Activated CD4-positive, alpha-beta T cell treated with anti-CD3 and anti-CD28 coated beads for 36 hours (primary cell): Measurements from ENCODE around the gene VANGL2. TPM values are rescaled to one million over a fixed set of nuclear protein-coding genes. Genes with fewer than 3 reads are reported as not detected.
A peak's percentile ranks its signal among the peaks of the same experiment; 100 is the strongest.

Experiments used
- ATAC-seq: fragments of 200-7000 bp; cut with Tn5 transposase; one replicate; pipeline ENCODE4 v1.10.0; 2021; ENCODE audit warnings: mild to moderate bottlenecking, moderate library complexity
- CTCF ChIA-PET: fragments of 350-600 bp; sonication (Branson Sonifier 250); formaldehyde crosslinking; loops from one replicate; lab custom pipeline; 2021; ENCODE audit warnings: antibody characterized with exemption; lab: Charles Lee
- POLR2A ChIA-PET: fragments of 350-600 bp; sonication (Branson Sonifier 250); formaldehyde crosslinking; loops from one replicate; lab custom pipeline; 2021; ENCODE audit warnings: antibody characterized with exemption, inconsistent platforms; lab: Charles Lee
- DNase-seq: peaks from one replicate; pipeline ENCODE4 v3.0.0-alpha.2; 2020
- H3K27ac Mint-ChIP-seq: one replicate; pipeline ENCODE4 v1.8.0; 2021; ENCODE audit warnings: mixed read lengths
- H3K27me3 Mint-ChIP-seq: one replicate; pipeline ENCODE4 v1.8.0; 2021; ENCODE audit warnings: mixed read lengths
- H3K36me3 Mint-ChIP-seq: one replicate; pipeline ENCODE4 v1.8.0; 2021; ENCODE audit warnings: low read depth, mixed read lengths
- H3K4me1 Mint-ChIP-seq: one replicate; pipeline ENCODE4 v1.8.0; 2021; ENCODE audit warnings: mixed read lengths
- H3K4me3 Mint-ChIP-seq: one replicate; pipeline ENCODE4 v1.8.0; 2021; ENCODE audit warnings: mild to moderate bottlenecking, moderate library complexity, mixed read lengths
- H3K9me3 Mint-ChIP-seq: one replicate; pipeline ENCODE4 v1.8.0; 2021; ENCODE audit warnings: low read depth, mixed read lengths
- intact Hi-C, 2 experiments: fragments of 100-400 bp; cut with DNase I in 1 of 2; cut with micrococcal nuclease in 1 of 2; formaldehyde crosslinking; loops; one replicate each; pipeline versions ENCODE4 v1.14.2 to v1.15.1; 2022 to 2024; cut with DNase I, micrococcal nuclease
- total RNA-seq, 2 experiments: library from RNA; stranded (reverse); gene quantifications; one replicate each; pipeline ENCODE4 v1.2.3, GENCODE V29; 2021

VANGL2 gene
- total RNA-seq, 2 experiments from 2014 or later: 0.09 to 0.12 TPM

DNA sequence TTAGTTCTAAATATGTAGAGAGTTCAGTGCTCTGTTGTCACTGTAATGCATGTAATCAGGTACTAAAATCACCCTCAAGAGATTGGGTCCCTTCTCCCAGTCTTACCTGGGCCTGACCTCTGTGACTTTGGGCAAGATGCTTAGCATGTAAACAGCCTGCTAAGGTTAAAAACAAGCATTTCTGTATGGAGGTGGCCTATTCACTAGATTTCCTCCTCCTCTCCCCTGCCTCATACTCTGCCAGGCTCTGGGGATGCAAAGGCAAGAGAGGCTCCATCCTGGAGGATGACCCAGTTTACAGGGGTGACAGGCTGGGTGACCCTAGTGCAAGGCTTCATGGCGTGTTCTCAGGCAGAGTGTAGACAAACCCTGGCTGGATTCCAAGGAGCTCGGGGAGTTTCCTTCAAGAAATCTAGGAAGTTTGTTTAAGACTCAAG lies 28.8 kb downstream of the VANGL2 start:
- peaks cover 64% of the 10 kb centered on the region for H3K4me1 Mint-ChIP-seq
- peak overlapping the region; percentile 32 for H3K4me3 Mint-ChIP-seq
- intact Hi-C loops: loop anchor here (1.0 to 5.0 kb wide), 7 partner anchors 25 to 113 kb away; no protein-coding TSS in a partner anchor
- H3K27ac Mint-ChIP-seq: peak overlapping the region; percentile 94
- ATAC-seq (peak; percentile 32), DNase-seq (no peak)
- H3K9me3 Mint-ChIP-seq: peaks cover 4% of the 10 kb centered on the region
- H3K27me3 Mint-ChIP-seq: no peaks in the 10 kb centered on the region
- peaks cover 11% of the 10 kb centered on the region for H3K36me3 Mint-ChIP-seq
- CTCF ChIA-PET: interaction anchor here (0.6 to 3.0 kb wide), 12 partner anchors 10 to 245 kb away, joined by 3 to 18 read pairs (median 5); no protein-coding TSS in a partner anchor
- POLR2A ChIA-PET: interaction anchor here (0.6 kb wide), 1 partner anchor 22 kb away, joined by 3 read pairs; no protein-coding TSS in a partner anchor

DNA sequence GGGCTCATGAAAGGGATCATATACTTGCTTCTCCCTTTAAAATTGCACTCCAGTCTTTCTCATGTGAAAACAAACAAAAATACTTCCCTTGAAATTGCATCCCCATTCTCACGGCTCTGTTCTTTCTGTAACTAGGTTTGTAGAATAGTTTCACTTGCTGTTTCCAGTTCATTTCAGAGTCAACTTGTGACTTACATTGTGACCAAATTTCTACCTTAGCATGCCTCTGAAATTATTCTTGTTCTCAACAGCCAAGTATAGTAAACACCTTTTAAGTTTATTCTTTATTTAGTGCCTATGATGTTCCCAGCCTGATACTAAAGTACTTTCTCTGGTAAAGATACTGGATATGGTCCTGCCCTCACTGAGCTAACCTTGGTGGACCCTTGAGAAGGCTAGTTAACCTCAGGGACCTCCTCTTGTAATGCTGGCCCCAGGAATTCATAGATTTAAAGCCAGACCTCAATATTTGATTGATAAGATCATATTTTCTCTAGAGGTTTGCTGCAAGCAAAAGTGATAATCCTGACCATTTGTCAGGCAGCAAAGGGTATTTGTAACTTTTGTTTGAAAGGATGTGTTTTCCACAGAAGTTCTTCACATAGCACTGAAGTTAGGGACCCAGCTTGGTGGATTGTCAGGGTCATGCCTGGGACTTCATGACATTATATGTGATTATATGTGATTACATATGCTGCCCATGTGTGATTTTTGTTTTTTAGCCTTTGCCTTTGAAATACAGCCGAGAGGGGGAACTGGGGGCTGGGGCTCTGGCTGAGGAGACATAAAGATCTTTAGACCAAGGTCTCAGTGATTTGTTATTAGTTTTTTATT lies 29.6 kb downstream of the VANGL2 start:
- DNase-seq (no peak), ATAC-seq (peak; percentile 73)
- CTCF ChIA-PET: interaction anchor here (0.6 to 3.0 kb wide), 6 partner anchors 16 to 181 kb away, joined by 3 to 18 read pairs (median 4); no protein-coding TSS in a partner anchor
- POLR2A ChIA-PET: interaction anchor here (0.6 kb wide), 1 partner anchor 21 kb away, joined by 3 read pairs; no protein-coding TSS in a partner anchor
- Mint-ChIP-seq H3K36me3 (peaks cover 19% of the 10 kb centered on the region), H3K9me3 (peaks cover 12% of the 10 kb centered on the region), H3K4me3 (peak overlapping the region; percentile 32), H3K27ac (peak overlapping the region; percentile 94), H3K4me1 (peaks cover 66% of the 10 kb centered on the region), H3K27me3 (no peaks in the 10 kb centered on the region)
- intact Hi-C loops: loop anchor here (1.0 to 5.0 kb wide), 7 partner anchors 24 to 112 kb away; no protein-coding TSS in a partner anchor

DNA sequence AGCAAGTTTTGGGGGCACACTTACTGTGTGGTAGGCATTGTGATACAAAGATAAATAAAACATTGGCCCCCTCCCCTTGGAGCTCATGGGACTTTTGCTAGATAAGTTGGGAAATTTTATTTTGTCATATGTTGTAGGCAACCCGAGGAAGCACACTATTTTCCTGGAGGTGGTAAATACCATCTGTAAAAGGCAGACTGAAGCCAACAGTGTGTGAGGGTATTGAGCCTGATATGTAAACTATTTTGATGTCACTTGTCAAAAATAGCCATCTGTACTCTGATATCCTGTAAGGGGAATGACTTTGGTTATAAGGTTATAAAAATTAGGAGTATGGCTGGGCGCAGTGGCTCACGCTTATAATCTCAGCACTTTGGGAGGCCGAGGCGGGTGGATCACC lies 30.6 kb downstream of the VANGL2 start:
- H3K27me3 Mint-ChIP-seq: no peaks in the 10 kb centered on the region

DNA sequence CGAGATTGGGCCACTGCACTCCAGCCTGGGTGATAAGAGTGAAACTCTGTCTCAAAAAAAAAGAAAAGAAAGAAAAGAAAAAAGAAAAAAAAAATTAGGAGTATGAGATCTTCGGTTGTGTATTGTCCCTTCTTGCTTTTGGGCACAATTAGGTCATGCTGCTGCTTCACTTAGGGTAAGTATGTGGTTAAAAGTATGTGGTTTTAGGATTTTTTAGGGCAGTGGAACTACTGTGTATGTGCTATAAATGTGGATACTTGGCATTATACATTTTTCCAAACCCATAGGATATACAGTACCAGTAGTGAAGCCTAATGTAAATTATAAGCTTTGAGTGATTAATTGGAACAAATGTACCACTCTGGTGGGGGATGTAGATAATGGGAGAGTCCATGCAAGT lies 31.2 kb downstream of the VANGL2 start:
- ATAC-seq: no peak
- Mint-ChIP-seq H3K36me3 (peaks cover 22% of the 10 kb centered on the region), H3K27ac (peak overlapping the region; percentile 94), H3K4me3 (no peak overlapping the region), H3K27me3 (no peaks in the 10 kb centered on the region), H3K9me3 (peaks cover 18% of the 10 kb centered on the region), H3K4me1 (peaks cover 69% of the 10 kb centered on the region)
- intact Hi-C loops: no loop called here
- ChIA-PET CTCF (interaction anchor here (1.8 kb wide), 1 partner anchor 175 kb away, joined by 7 read pairs; no protein-coding TSS in a partner anchor), POLR2A (no interaction called here)
- no peak for DNase-seq

More for the DNA sequence above, 30.6 kb downstream of the VANGL2 start:
- CTCF ChIA-PET: interaction anchor here (1.8 kb wide), 1 partner anchor 175 kb away, joined by 7 read pairs; no protein-coding TSS in a partner anchor
- intact Hi-C loops: no loop called here
- Mint-ChIP-seq H3K4me3 (no peak overlapping the region), H3K9me3 (peaks cover 18% of the 10 kb centered on the region), H3K27ac (peak overlapping the region; percentile 94), H3K36me3 (peaks cover 22% of the 10 kb centered on the region), H3K4me1 (peaks cover 66% of the 10 kb centered on the region)
- POLR2A ChIA-PET: no interaction called here
- ATAC-seq: no peak
- DNase-seq: no peak

DNA sequence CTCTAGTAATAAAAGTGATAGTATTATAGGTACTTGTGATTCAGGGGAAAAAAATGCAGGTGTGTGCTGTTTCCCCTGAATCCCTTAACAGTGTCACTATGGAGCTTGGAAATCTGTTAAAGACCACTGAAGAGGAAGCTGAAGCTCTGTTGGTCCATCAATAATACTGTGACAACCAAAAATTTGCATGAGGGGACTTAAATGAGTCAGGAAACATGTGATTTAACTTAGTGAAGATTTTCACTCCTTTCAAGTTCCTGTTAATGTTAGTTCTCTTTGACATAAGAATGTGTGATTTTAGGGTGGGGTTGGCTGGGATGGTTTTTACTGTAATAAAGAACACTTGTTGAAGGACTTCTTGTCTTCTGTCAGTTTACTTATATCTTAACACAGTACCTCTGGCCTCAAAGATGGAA lies 32.0 kb downstream of the VANGL2 start:
- POLR2A ChIA-PET: no interaction called here
- ATAC-seq (peak; percentile 41), DNase-seq (no peak)
- no peak overlapping the region for H3K4me3 Mint-ChIP-seq
- intact Hi-C loops: loop anchor here in 1 of 2 experiments (1.0 kb wide), 1 partner anchor 19 kb away; no protein-coding TSS in a partner anchor
- H3K4me1 Mint-ChIP-seq: peaks cover 73% of the 10 kb centered on the region
- peaks cover 22% of the 10 kb centered on the region for H3K36me3 Mint-ChIP-seq
- H3K27me3 Mint-ChIP-seq: no peaks in the 10 kb centered on the region
- CTCF ChIA-PET: interaction anchor here (0.8 to 1.2 kb wide), 3 partner anchors 14 to 174 kb away, joined by 4 to 5 read pairs (median 4); no protein-coding TSS in a partner anchor
- H3K27ac Mint-ChIP-seq: peak overlapping the region; percentile 94
- H3K9me3 Mint-ChIP-seq: peaks cover 18% of the 10 kb centered on the region

DNA sequence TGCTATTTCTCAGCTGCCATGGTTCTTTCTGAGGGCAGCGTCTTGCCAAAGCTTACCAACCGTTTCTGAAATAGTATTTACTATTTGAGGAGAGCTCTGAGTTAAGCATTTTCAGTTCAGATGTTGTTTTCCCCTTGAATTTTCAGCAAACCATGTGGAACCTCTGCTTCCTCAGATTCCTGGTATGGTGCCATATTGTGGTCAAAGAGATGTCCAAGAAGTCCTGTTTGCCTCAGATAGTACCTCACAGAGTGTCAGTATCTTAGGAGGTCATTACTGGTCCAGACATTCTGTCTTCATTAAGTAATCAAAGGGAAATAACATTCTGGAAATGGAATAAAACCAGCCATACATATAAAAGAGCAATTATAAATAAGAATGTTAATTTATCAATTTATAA lies 36.6 kb downstream of the VANGL2 start:
- CTCF ChIA-PET: interaction anchor here (1.7 kb wide), 1 partner anchor 170 kb away, joined by 6 read pairs; no protein-coding TSS in a partner anchor
- Mint-ChIP-seq H3K4me1 (peaks cover 48% of the 10 kb centered on the region), H3K4me3 (no peak overlapping the region)

DNA sequence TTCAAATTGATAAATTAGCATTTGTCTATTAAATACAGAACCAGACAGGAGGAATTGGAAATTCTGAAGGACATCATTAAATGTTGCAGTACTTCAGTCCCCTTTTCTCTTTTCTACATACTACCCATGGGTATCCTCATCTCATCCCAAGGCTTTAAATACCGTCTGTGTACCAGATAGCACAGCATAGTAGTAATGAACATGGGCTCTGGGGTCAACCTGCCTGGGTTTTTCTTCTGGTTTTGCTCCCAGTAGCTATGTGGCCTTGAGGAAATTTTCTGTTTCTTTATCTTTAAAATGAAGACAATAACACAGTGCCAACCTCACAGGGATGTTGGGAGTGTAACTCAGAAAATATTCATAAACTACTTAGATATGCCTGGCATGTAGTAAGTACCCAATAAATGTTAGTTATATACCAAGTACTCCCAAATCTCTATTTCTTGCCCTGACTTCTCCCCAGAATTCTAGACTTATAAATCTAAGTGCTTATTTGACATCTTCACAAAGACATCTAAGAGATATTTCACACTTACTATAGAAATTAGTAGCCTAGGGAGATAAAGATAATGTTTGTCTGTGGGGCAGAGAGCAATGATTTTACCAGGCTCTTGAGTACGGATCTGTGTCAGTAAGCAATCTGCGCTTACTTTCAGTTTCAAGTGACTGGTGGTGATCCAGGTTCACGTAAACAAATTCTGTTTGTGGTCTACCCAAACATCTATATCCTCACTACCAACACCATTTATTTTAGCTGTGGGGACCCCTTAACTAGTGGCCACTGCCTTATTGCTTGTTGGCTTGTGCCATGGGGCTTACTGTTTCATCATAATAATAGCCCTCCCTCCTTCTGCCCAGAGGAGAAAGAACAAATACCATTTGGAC lies 37.3 kb downstream of the VANGL2 start:
- intact Hi-C loops: loop anchor here in 1 of 2 experiments (2.0 kb wide), 1 partner anchor 17 kb away; no protein-coding TSS in a partner anchor
- POLR2A ChIA-PET: no interaction called here
- CTCF ChIA-PET: interaction anchor here (0.6 to 1.7 kb wide), 3 partner anchors 14 to 268 kb away, joined by 3 to 6 read pairs (median 3); no protein-coding TSS in a partner anchor
- ATAC-seq (peak; percentile 96), DNase-seq (no peak)
- peaks cover 18% of the 10 kb centered on the region for H3K9me3 Mint-ChIP-seq
- H3K36me3 Mint-ChIP-seq: peaks cover 26% of the 10 kb centered on the region
- peak overlapping the region; percentile 96 for H3K27ac Mint-ChIP-seq
- peak overlapping the region; percentile 63 for H3K4me3 Mint-ChIP-seq
- no peaks in the 10 kb centered on the region for H3K27me3 Mint-ChIP-seq
- H3K4me1 Mint-ChIP-seq: peaks cover 40% of the 10 kb centered on the region

More for the DNA sequence above, 36.6 kb downstream of the VANGL2 start:
- Mint-ChIP-seq H3K9me3 (peaks cover 18% of the 10 kb centered on the region), H3K27me3 (no peaks in the 10 kb centered on the region), H3K27ac (peak overlapping the region; percentile 69), H3K36me3 (peaks cover 26% of the 10 kb centered on the region)
- POLR2A ChIA-PET: no interaction called here
- intact Hi-C loops: no loop called here
- no peak for DNase-seq
- ATAC-seq: no peak

DNA sequence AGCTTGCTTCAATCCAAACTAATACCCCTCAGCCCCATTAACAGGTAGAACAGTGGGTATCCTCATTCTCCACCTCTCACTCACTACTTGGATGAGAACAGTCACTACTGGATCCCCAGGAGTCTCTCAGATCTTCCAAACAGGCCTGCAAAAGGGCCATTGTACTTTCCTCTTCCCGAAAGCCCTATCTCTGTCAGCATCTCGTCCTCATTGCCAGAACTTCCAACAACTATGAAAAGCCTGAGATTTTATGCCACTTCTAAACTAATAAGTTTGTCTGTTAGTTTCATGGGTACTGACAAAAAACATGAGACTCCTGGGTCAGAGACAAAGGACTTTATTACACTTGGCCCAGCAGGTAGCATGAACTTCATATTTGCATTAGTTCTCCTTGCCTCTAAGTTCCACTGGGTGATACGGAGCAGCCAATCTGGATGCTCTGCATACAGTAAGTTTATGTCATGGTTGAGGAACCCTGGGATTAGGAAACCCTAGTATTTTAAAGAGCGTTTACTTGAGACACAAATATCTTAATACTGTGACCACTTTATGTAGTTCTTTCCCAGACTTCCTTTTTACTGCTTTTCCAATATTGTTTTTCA lies 38.1 kb downstream of the VANGL2 start:
- CTCF ChIA-PET: interaction anchor here (1.2 kb wide), 1 partner anchor 13 kb away, joined by 3 read pairs; no protein-coding TSS in a partner anchor

DNA sequence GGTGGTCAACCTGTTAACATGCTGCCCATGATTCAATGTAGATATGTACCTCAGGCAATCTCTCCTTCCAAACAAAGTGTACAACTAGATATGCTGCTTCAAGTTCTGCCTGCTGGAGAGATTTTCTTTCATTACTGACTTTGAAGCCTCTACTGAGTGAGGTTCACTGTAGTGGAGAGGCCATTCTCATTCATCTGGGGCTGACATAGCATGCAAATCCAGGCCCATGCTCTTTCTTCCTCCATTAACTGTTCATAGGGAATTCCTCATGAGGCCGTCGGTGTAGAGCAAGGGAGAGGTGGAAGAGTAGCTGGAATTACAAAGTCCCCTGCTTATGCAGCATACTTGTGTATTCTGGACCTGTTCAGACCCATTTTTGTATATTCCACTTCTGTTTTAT lies 38.6 kb downstream of the VANGL2 start:
- POLR2A ChIA-PET: interaction anchor here (0.6 kb wide), 1 partner anchor 35 kb away, joined by 4 read pairs; no protein-coding TSS in a partner anchor
- Mint-ChIP-seq H3K27ac (peak overlapping the region; percentile 96), H3K4me3 (no peak overlapping the region), H3K4me1 (peaks cover 41% of the 10 kb centered on the region), H3K27me3 (no peaks in the 10 kb centered on the region), H3K9me3 (peaks cover 16% of the 10 kb centered on the region), H3K36me3 (peaks cover 17% of the 10 kb centered on the region)
- ATAC-seq (no peak), DNase-seq (no peak)
- CTCF ChIA-PET: interaction anchor here (1.0 to 1.7 kb wide), 2 partner anchors 11 to 24 kb away, joined by 3 read pairs; no protein-coding TSS in a partner anchor
- intact Hi-C loops: loop anchor here in 1 of 2 experiments (2.0 kb wide), 1 partner anchor 16 kb away; no protein-coding TSS in a partner anchor

More for the DNA sequence above, 38.1 kb downstream of the VANGL2 start:
- Mint-ChIP-seq H3K4me3 (peak overlapping the region; percentile 63), H3K36me3 (peaks cover 22% of the 10 kb centered on the region), H3K4me1 (peaks cover 38% of the 10 kb centered on the region), H3K27me3 (no peaks in the 10 kb centered on the region), H3K27ac (peak overlapping the region; percentile 96), H3K9me3 (peaks cover 18% of the 10 kb centered on the region)
- DNase-seq (no peak), ATAC-seq (peak; percentile 25)
- intact Hi-C loops: loop anchor here in 1 of 2 experiments (2.0 kb wide), 1 partner anchor 16 kb away; no protein-coding TSS in a partner anchor
- POLR2A ChIA-PET: no interaction called here

DNA sequence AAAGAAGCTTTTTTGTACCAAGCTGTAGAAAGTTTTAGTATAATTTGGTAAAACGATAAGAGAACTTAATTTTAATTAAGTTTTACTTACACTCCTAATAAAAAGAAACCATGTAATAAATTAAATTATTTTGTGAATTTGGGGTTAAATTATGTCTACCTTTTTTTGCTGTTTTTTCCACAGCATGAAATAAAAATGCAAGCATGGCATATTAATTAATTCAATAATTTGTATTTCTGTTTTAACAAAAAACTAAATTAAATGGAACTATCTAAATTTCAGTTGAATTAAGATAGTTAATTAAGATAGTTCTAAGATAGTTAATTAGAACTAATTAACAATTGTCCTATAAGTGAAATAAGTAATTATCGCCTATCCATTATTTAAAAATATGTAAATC lies 39.4 kb downstream of the VANGL2 start:
- Mint-ChIP-seq H3K4me1 (peaks cover 42% of the 10 kb centered on the region), H3K36me3 (peaks cover 9% of the 10 kb centered on the region), H3K4me3 (no peak overlapping the region), H3K27ac (no peak overlapping the region), H3K27me3 (no peaks in the 10 kb centered on the region), H3K9me3 (peaks cover 8% of the 10 kb centered on the region)
- DNase-seq: no peak
- ChIA-PET CTCF (interaction anchor here (1.0 to 1.7 kb wide), 2 partner anchors 11 to 24 kb away, joined by 3 read pairs; no protein-coding TSS in a partner anchor), POLR2A (interaction anchor here (0.6 kb wide), 1 partner anchor 34 kb away, joined by 4 read pairs; no protein-coding TSS in a partner anchor)
- intact Hi-C loops: loop anchor here in 1 of 2 experiments (2.0 kb wide), 1 partner anchor 15 kb away; no protein-coding TSS in a partner anchor
- ATAC-seq: no peak
